ENCODE measurements around the gene LCE1C. TPM values are rescaled to one million over a fixed set of nuclear protein-coding genes. Genes with fewer than 3 reads are reported as not detected.

The LCE1C gene
- total and polyA plus RNA-seq, 9 of the 15 experiments (the other 6 are each of a cell fraction or from before 2014, with no cell fraction given), result not detected

GRCh38 chr1:152824964-152825363 is 18.5 kb upstream of the LCE1C start:
- in situ Hi-C loops (cut with MboI), result no loop called here
- H4K20me1 ChIP-seq (replicated peaks; ENCODE audit: control insufficient read depth, insufficient read depth, low read length), result no peaks in the 10 kb centered on the region
- no peak overlapping the region for H3K4me2 ChIP-seq (ENCODE audit: insufficient read depth, low read length)
- no peak for ATAC-seq
- BruUV-seq (replicated peaks), result no TSS peak
- H3K79me2 ChIP-seq (ENCODE audit: control insufficient read depth, insufficient read depth, low read length), result no peaks in the 10 kb centered on the region
- H3K27me3 ChIP-seq (ENCODE audit: control insufficient read depth in 2 of 2, insufficient read depth in 2 of 2, low read length in 2 of 2), result no peaks in the 10 kb centered on the region
- H3K9me3 ChIP-seq (replicated peaks; ENCODE audit: control insufficient read depth, insufficient read depth, low read depth, low read length), result no peaks in the 10 kb centered on the region
- H2AFZ ChIP-seq (ENCODE audit: low read depth, low read length), result no peak overlapping the region
- ChIA-PET POLR2A (no interaction called here), CTCF (ENCODE audit: low intra/inter-chr PET ratio) (no interaction called here)
- H3K36me3 ChIP-seq (ENCODE audit: control insufficient read depth, insufficient read depth, low read length), result no peaks in the 10 kb centered on the region
- H3K4me3 ChIP-seq, result no peak overlapping the region
- intact Hi-C loops (cut with micrococcal nuclease), result no loop called here
- H3K27ac ChIP-seq (ENCODE audit: extremely low read depth, low read depth, low read length), result no peak overlapping the region
- H3K9ac ChIP-seq (ENCODE audit: insufficient read depth in 1 of 2, low read depth in 2 of 2, low read length in 2 of 2), result no peak overlapping the region
- TF ChIP-seq HDAC2 (IDR thresholded peaks at IDR 0.05) (no peak), TEAD2 (tag; IDR thresholded peaks at IDR 0.05) (no peak), GABPB2 (CRISPR knock-in tag; conservative IDR thresholded peaks at IDR 0.05) (no peak), TFE3 (CRISPR knock-in tag; IDR thresholded peaks at IDR 0.05) (peak; percentile 38; the same call in 1 of the 2 replicates), HDAC1 (IDR thresholded peaks at IDR 0.05) (no peak), RBM22 (IDR thresholded peaks at IDR 0.05; ENCODE audit: low read depth, low read length, poor library complexity, severe bottlenecking) (no peak), ZNF764 (CRISPR knock-in tag; IDR thresholded peaks at IDR 0.05; ENCODE audit: low read depth) (no peak), USF2 (CRISPR knock-in tag; IDR thresholded peaks at IDR 0.05) (no peak)
- DNase-seq (ENCODE audit: extremely low read depth in 1 of 4, low spot score in 3 of 4), result no peak
- H3K4me1 ChIP-seq (replicated peaks in 1 of 2; ENCODE audit: control insufficient read depth in 2 of 2, insufficient read depth in 2 of 2, low read length in 2 of 2), result no peaks in the 10 kb centered on the region
- FAIRE-seq, result no peak
- no peaks in the 10 kb centered on the region for H3K9me1 ChIP-seq (ENCODE audit: control insufficient read depth, insufficient read depth, low read length)

Measured in K562 (cell line).